Myocyte (in vitro differentiated cells): ENCODE results near the gene ZMYM3. TPM values are rescaled to one million over a fixed set of nuclear protein-coding genes. Genes with fewer than 3 reads are reported as not detected.
A peak's percentile ranks its signal among the peaks of the same experiment; 100 is the strongest.

Experiments used
- DNase-seq: peaks from one replicate; pipeline ENCODE4 v3.0.0-alpha.2; 2012; ENCODE audit warnings: low read depth
- total RNA-seq: library from RNA; depleted of rRNA; stranded (reverse); fragments of >200 nt; gene quantifications from 2 replicates; pipeline ENCODE4 v1.2.3, GENCODE V29; 2014

Gene ZMYM3
- total RNA-seq, 1 donor from 2014 or later, result 21.4 TPM

DNA sequence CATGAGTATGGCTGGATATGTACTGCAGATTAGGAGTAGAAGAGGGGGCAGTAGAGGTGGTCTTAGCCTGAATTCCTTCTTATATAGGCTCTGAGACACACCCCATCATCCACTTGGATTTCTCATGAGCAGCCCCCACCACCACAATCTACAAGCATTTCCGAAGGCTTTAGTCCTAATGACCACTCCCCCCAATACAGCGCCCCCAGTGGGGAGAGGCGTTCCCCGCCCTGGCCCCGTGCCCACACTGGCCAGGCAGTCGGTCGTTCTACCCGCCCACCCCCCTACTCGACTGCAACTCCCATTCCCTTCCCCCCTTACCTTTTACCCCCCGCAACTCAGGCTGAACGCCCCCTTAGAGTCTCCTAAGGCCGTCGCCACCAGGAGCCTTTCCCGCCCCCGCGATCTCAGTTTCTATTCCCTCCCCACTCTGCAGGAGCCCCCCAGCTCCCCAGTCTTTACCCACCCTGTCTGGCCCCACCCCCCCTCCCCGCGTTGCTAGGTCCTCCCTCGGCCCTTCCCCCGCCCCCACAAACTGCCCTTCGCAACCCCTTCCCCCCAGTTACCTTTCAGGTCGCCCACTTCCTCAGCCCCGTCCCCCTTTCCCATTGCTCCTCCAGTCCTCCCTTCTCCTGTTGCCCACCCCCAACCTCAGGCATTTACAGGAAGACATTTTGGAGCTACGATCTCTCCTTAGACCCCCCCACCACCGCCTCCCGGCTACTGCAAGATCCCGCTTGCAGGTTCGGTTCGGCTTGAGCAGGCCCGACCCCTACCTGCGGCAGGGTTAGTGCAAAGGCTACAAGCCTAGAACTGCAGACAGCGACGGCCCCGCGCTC, 468 bp downstream of the ZMYM3 start:
- peak; percentile 36 for DNase-seq

DNA sequence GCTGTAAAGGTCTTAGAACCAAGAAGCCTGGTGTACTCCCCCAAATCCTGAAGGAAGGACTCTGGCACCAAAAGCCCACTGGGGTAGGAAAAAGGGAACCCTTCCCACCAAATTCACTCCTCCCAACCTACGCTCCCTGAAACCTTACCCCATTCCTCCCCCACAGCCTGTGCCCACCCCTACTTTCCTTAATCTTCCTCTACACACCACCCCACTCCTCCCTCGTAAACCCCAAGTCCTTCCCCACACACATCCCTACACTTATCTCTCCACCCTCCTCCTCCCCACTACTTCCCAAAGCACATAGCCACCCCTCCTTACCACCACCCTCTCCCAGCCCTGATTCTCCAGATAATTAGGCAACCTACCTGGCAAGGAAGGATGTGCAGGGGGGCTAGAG, 1.7 kb downstream of the ZMYM3 start:
- DNase-seq, result no peak

DNA sequence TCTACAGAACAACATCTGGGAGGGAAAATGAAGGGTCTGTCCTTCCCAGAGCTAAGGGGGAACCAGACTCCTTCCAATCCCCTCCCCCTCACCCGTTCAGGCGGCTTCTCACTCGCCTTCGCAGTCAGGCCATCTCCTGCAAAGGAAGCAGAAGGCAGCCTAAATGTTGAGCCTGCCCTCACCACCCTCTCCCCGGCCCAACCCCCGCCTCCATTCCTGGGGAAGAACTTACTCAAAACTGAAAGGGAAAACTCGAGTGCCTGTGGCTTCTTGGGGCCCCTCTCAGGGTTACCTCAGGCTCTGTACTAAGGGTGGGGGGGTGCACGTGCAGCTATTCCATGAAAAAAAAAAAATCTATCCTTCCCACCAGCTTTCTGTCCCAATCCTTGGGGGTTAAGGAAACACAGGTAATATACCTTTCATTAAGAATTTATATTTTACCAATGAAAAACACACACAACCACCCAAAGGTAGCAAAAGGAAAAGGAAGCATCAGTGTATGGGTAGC, 2.4 kb downstream of the ZMYM3 start:
- no peak for DNase-seq

DNA sequence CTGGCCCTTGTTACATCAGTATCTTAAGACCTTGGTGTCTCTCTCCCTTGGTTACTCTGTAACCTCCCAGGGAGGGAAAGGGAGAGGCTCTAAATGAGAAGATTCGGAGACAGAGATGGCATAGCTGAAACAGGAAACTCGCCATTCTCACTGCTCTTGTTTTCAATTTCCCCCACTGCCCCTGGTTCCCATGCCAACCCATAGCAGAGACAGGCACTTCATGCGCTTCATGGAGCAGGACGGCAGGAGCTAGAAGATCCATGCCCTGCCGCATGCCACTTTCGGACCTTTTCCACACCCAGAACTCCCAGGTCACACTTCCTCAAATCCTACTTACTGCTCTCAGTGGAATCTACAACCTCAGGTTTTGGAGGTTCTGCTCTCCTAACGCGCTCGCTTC, 3.1 kb downstream of the ZMYM3 start:
- no peak for DNase-seq

DNA sequence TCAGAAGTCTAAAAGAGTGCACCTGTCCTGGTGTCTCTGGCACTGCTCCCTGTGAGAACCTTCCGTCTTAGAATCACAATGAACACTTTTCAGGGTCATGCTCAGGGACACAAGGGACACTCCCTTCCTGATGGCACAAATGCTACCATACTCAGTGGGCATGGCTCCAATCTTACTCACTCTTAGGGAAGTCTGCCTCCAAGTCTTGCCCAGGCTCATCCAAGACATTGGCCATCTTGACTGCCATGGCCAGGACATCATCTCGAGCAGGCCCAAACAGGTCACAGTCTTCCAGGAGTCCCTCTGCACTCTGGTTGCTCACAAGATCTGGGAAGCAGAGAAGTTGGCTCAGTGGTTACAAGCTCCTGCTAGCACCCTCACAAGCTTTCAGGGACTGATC, 8.8 kb downstream of the ZMYM3 start:
- no peak for DNase-seq

DNA sequence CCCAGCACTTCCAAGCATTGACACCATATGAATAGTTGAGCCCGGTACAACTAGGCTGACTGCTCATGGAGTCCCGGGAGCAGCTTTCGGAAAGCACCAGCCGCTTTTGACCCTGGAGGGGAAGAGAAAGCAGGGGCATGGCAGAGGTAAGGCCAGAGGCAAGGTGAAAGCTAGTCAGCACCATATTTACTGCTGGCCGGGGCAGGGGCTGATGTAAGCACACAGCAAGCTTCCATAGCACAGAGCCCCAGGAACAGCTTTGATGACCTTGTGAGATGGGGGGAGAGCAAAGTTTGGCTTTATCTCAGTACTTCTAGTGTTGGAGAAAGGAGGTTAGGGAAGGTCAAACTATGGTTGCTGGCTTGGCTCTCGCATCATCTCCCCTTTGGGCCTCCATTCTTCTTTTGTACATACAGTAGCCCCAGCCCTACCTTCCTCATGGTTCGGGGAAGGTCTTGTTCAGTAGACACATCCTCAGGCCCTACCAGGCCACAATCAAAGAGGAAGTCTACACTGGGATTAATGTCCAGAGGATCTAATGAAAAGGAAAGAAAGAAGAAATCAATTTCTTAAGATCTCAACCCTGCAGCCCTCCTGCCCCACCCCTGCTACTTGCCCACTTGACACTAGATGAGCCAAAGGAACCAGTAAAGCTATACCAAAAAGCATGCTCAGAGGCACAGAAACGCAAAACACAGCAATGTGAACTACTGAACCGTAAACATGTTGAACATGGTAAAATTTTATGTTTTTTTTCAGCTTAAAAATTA, 9.4 kb downstream of the ZMYM3 start:
- DNase-seq, result no peak

DNA sequence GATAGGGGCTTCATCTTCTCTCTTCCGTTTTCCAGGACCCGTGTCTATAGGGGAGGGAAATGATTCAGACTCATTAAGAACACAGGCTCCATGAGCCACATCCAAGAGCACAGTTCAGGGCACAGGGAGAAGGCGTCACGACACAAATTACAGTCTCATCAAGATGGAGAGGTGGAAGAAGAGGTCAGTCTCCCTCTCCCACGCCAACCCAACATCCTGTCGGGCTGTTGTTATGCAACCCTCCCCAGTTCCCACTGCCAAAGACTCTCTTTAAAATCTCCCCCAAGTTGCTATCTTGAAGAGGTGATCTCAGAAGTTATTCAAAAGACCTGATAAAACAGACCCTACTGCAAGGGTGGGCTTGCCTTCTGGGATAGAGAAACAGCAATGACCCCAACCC, 12.6 kb downstream of the ZMYM3 start:
- no peak for DNase-seq

DNA sequence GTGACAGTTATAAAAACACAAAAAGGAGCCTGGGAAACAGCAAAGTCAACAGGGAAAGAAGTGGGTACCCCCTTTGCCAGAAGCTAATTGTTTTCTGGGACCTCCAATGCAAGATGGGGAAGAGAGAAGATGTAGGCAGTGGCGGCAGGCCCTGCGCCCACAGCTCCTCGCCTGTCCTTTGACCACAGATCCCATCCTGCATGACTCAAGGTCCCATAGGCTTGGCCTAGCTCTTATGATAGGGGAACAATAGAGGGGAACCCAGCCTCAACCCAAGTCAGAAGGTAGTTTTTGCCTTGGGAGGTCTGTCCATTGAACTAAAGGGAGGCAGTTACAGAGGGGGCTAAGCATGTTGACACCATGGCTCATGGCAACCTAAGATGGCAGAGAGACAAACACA, 14.2 kb downstream of the ZMYM3 start:
- no peak for DNase-seq

DNA sequence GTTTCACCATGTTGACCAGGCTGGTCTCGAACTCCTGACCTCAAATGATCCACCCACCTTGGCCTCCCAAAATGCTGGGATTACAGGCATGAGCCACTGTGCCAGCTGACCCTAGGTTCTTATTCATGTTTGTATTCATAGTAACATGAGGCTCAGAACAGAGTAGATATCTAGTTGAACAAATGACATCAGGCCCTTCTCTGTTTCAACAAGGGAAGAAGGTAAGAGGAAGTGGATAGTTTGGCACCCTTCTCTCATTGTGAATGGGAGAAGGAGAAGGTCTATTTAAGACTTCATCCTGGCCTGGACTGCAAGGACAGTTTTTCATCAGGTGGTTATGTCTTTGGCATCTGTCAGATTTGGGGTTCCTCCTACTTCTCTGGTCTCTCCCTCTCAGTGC, 17.1 kb downstream of the ZMYM3 start:
- DNase-seq, result no peak

DNA sequence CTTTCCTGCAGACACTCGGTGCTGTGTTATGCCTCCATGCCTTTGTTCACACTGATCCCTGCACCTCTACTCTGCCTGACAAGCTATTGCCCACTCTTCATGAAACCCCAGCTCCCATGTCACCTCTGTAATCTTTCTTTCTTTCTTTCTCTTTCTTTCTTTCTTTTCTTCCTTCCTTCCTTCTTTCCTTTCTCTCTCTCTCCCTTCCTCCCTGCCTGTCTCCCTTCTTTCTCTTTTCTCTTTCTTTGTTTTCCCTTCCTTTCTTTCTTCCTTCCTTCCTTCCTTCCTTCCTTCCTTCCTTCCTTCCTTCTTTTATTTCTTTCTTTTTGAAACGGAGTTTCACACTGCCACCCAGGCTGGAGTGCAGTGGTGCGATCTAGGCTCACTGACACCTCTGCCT, 18.5 kb downstream of the ZMYM3 start:
- no peak for DNase-seq

DNA sequence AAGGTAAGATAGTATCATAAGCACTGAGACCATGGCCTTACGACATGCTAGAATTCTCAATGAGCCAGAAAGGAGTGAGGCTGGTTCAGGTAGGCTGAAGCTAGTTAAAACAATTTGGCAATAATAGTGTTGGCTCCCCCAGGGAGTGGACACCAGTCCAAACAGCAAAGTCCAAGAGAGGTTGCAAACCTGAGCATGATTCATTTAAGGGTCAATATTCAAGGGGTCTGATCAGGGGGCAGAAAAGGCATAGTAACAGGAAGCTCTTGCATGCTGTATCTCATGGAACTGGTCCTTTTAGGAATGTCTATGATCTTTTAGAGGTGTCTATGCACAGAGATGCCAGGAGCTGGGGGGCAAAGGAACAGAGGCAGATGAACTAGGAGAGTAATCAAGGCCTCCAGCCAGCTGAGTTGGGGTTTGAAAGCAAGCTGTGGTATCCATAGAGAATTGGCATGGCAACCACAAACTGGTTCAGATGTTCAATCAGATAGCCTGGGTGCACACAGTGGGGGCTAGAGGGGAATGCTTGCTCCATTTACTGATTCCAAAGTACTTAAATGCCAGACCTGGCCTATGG, 25.8 kb downstream of the ZMYM3 start:
- no peak for DNase-seq

DNA sequence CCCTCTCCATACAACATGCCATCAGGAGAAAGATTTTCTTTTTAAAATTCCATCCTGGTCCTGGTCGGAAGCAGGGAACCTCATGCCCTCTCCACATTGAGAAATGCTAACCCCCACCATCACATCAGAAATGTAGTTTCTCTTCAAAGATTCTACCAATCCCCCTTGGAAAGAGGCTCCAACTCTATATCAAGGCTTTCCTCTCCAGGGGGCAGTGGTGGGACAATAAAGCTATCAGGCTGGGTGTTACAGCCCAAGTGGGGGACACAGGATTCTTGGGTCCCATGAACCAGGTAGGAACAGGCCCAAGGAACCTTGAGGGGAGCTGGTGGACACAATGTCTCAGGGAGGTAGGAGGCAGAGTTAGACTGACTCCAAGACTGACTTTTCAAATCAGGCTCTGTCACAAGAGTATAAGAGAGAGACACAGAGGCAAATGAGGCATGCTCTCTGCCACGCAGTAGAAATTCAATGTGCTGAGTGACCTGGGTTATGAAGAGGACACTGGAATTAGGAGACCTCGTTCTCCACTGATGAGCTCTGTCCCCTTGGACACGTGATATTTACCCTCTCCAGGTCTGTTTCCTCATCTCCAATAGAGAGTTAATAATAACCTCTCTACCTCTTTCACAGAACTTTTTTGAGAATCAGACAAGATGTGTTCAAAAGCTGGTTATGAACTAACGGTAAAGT, 26.4 kb downstream of the ZMYM3 start:
- no peak for DNase-seq

DNA sequence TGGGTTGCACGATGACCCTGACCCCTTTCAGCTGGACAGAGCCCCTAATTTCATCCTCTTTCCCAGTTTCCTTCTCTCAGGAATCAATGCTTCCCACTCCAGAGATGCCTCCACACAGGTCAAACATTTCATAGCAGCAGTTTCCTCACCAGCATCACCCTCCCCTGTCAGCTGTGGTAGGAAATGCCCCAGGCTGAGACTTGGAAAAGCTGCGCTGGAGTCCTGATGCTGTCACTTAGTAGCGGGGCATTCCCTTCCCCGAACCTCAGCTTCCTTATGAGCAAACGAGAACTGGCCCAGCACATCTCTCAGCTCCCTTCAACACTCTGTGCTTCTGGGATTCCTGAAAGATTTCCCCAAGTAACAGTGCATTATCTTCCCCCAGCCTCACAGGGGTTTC, 28.3 kb downstream of the ZMYM3 start:
- DNase-seq, result no peak

DNA sequence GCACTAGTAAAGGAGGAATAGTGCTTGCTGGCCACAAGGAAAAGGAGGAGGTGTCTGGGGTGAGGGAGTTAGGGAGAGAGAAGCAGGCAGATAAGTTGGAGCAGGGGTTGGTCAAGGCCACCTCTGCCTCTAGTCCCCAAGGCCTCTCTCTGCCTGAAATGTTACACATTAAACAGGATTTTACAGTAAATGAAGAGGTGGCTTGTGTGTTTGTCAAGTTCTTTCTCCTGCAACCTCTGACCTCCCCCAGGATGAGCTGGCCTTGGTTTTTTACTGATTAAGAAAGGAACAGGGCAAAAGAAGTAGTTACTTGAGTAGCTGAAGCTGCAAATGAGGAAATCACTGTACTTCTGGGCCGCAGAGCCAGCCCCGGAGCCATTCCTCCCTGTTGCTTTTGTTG, 28.9 kb downstream of the ZMYM3 start:
- DNase-seq, result no peak

DNA sequence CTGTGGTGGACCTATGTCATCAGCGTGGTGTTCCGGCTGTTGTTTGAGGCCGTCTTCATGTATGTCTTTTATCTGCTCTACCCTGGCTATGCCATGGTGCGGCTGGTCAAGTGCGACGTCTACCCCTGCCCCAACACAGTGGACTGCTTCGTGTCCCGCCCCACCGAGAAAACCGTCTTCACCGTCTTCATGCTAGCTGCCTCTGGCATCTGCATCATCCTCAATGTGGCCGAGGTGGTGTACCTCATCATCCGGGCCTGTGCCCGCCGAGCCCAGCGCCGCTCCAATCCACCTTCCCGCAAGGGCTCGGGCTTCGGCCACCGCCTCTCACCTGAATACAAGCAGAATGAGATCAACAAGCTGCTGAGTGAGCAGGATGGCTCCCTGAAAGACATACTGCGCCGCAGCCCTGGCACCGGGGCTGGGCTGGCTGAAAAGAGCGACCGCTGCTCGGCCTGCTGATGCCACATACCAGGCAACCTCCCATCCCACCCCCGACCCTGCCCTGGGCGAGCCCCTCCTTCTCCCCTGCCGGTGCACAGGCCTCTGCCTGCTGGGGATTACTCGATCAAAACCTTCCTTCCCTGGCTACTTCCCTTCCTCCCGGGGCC, 29.7 kb downstream of the ZMYM3 start:
- no peak for DNase-seq

DNA sequence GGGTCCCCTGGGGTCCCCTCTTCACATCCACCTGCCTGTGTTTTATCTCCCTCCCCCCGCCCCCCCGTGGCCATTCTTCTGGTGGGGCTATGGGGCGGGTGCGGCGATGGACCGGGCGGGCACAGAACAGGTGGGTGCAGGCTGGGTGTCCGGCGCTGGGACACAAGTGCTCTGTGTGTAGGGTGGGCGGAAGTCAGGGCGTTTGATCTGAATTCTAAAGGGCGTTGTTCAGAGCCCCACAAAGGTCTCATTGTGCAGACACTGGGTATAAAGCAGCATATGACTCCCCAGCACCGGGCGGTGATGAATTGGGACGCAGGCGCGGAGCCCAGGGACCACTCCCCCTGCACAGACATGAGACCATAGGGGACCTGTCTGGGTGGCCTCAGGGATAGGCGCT, 31.0 kb downstream of the ZMYM3 start, which contains the start of gene GJB1:
Gene GJB1 (plus strand): TSS at position 296 of the 400 bp plus-strand sequence. CDS start 484 bp downstream, outside the sequence.
- DNase-seq, result no peak

DNA sequence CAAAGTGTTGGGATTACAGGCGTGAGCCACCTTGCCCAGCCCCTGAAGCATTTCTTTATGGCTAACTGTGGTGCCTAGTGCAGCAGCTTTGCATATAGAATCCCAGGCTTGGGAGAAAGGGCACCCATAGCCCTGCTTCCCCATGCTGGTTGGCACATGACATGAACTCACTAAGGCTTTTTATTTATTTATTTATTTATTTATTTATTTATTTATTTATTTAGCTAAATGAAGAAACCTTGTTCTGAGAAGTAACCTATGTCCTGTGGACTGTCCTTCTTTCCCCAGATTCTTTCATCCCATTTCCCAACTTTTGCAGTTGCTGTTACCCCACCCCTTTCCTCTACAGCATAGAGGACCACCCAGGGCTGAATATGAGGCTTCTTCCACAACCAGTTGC, 32.8 kb downstream of the ZMYM3 start:
- no peak for DNase-seq

DNA sequence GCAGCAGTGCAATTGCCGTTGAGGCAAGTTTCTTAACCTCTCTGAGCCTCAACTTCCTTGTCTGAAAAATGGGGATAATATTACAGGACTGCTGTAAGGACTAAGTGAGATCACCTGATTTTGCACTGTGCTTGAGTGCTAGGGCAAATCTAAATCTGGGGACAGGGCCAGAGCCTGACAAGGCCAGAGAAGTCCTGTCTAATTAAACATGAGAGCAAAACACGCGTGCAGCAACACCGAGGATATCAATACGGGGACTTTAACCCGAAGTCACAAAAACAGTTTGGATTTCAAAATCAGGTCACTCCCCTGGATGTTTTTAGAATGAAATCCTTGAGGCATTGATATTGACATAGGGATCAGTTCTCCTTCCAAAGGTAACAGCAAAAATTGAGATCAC, 36.6 kb downstream of the ZMYM3 start:
- no peak for DNase-seq

DNA sequence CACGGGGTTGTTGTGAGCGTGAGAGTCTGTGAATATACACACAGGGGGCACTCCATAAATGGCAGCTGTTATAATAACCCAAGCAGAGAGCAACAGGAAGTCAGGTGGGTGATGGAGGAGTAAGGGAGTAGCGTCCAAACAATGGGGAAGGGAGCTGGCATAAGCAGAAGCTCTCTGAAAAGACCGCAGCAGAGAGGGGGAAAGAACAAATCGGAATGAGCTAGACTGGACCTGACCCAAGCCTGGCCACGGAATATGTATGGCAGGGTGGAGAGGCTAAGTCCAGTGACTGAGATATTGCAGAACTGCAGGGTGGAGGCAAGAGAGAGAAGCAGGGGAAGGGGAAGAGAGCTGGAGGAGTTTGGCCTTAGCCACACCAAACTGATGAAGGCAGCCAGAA, 37.5 kb downstream of the ZMYM3 start:
- no peak for DNase-seq

DNA sequence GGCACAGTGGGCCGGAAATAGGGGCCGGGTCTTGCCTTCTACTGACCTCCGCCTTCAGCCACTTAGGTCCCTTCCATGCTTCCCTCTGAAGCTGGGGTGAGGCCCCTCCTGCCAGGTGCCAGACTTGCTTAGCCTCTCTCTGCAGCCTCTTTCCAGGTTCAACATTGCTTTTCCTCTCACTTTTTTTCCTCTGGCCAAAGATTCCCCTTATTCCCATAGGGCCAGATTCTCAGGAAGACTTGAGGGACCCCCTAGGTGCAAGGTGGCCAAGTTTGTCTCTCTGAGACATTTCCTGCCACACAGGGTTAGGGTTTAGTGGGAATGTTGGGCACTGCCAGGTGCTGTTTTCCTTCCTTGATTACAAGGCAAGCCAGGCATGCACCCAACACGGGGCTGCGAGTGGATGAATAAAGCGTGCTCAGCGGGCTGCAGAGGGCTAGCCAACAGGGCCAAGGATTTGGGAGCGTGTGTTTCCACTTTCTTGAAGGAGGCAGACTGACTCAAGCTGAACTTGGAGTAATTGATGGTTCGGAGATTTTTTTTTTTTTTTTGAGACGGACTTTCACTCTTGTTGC, 38.5 kb downstream of the ZMYM3 start:
- no peak for DNase-seq
